HL-60 (cell line): Measurements from ENCODE around the gene PRKG2.

Experiments used
- DNase-seq, 2 experiments: peaks; one replicate each; pipeline ENCODE4 v3.0.0-alpha.2; 2010 to 2020; ENCODE audit warnings: low read depth in 1 of 2, low spot score in 1 of 2
- H3K27ac ChIP-seq: fragments of 250-450 bp; sonication (Bioruptor Pico); replicated peaks from 2 replicates; pipeline ENCODE4 v1.5.1; 2020; ENCODE audit warnings: mild to moderate bottlenecking, moderate library complexity
- H3K27me3 ChIP-seq: fragments of 250-450 bp; sonication (Bioruptor Pico); 2 replicates; pipeline ENCODE4 v1.5.1; 2021; ENCODE audit warnings: mild to moderate bottlenecking, moderate library complexity; ENCODE audit not compliant: insufficient read depth, poor library complexity, severe bottlenecking
- H3K4me3 ChIP-seq: replicated peaks from 2 replicates; pipeline ENCODE4 v1.5.1; 2011; ENCODE audit warnings: mild to moderate bottlenecking, control low read depth, low read length; ENCODE audit not compliant: insufficient read depth
- CTCF ChIP-seq: IDR thresholded peaks from one replicate; pipeline ENCODE4 v1.5.1; 2011; ENCODE audit warnings: low read length, control low read depth, inconsistent platforms; ENCODE audit not compliant: insufficient read depth
- GABPA ChIP-seq: IDR thresholded peaks from 2 replicates; pipeline ENCODE4 v1.6.1; 2012; ENCODE audit warnings: low read depth
- POLR2AphosphoS5 ChIP-seq: IDR thresholded peaks from 2 replicates; pipeline ENCODE4 v1.6.1; 2012; ENCODE audit warnings: low read depth
- REST ChIP-seq: IDR thresholded peaks from 2 replicates; pipeline ENCODE4 v1.6.1; 2012; ENCODE audit warnings: low read depth; ENCODE audit not compliant: insufficient replicate concordance
- SPI1 ChIP-seq: IDR thresholded peaks from 2 replicates; pipeline ENCODE4 v1.6.1; 2012; ENCODE audit warnings: low read depth, mild to moderate bottlenecking, borderline replicate concordance

The PRKG2 gene

GRCh38 chr4:81148576-81148975, 66.4 kb downstream of the PRKG2 start:
- H3K27me3 ChIP-seq = no peaks in the 10 kb centered on the region
- H3K27ac ChIP-seq = no peak overlapping the region
- H3K4me3 ChIP-seq = no peak overlapping the region
- no peak for DNase-seq
- TF ChIP-seq CTCF (no peak), SPI1 (no peak), GABPA (no peak), POLR2AphosphoS5 (no peak), REST (no peak)

GRCh38 chr4:81146466-81146865, 68.6 kb downstream of the PRKG2 start:
- H3K27ac ChIP-seq = no peak overlapping the region
- no peaks in the 10 kb centered on the region for H3K27me3 ChIP-seq
- H3K4me3 ChIP-seq = no peak overlapping the region
- TF ChIP-seq CTCF (no peak), POLR2AphosphoS5 (no peak), SPI1 (no peak), GABPA (no peak), REST (no peak)
- no peak for DNase-seq

- no peak overlapping the region for H3K27ac ChIP-seq
- no peaks in the 10 kb centered on the region for H3K27me3 ChIP-seq
- H3K4me3 ChIP-seq = no peak overlapping the region
- no peak for DNase-seq
- TF ChIP-seq GABPA (no peak), REST (no peak)
Observed at GRCh38 chr4:81143183-81143582, 71.8 kb downstream of the PRKG2 start.

- H3K27ac ChIP-seq = no peak overlapping the region
- no peak for DNase-seq
- TF ChIP-seq POLR2AphosphoS5 (no peak), SPI1 (no peak), GABPA (no peak), CTCF (no peak), REST (no peak)
- H3K27me3 ChIP-seq = no peaks in the 10 kb centered on the region
- H3K4me3 ChIP-seq = no peak overlapping the region
Observed at GRCh38 chr4:81142744-81143143, 72.3 kb downstream of the PRKG2 start.
